Spleen (tissue), 7 donors: ENCODE results near the gene EHBP1L1.

Experiments used
- CTCF ChIP-seq, 11 experiments: fragments of 200-600 bp in 7 of 11; fragments of 450-650 bp in 4 of 11; sonication (generic) in 4 of 11; IDR thresholded peaks in 8 of 11; conservative IDR thresholded peaks in 3 of 11; 1 replicate in 7 of 11; 2 replicates in 4 of 11; pipeline versions ENCODE4 v1.4.0 to v1.8.0; 2016 to 2021; ENCODE audit warnings: antibody characterized with exemption in 11 of 11, inconsistent platforms in 4 of 11, mild to moderate bottlenecking in 1 of 11
- POLR2A ChIP-seq, 3 donors: fragments of 450-650 bp; IDR thresholded peaks; one replicate each; pipeline ENCODE4 v1.5.1; 2017; ENCODE audit warnings: antibody characterized with exemption in 3 of 3, mild to moderate bottlenecking in 1 of 3
- POLR2AphosphoS5 ChIP-seq, 3 donors: sonication (generic); formaldehyde crosslinking; IDR thresholded peaks; one replicate each; pipeline ENCODE4 v1.5.1; 2017; ENCODE audit warnings: antibody characterized with exemption in 3 of 3
- donor health status: DM: no; HTN: no; CAD: no; lungs with moderate emphysema.
- donor health status: DM: no; HTN: no; CAD: no.
- donor health status: DM: no; HTN: no; CAD: no.

GRCh38 chr11:65615950-65616574, 40.2 kb downstream of the EHBP1L1 start:
- TF ChIP-seq CTCF (IDR thresholded peaks at IDR 0.05 in 8 of 11, conservative IDR thresholded peaks at IDR 0.05 in 3 of 11), result no peak
- no peak for TF ChIP-seq POLR2A (IDR thresholded peaks at IDR 0.05)
- no peak for TF ChIP-seq POLR2AphosphoS5 (IDR thresholded peaks at IDR 0.05)
